ENCODE data around the gene MACROD2.

MACROD2 gene

GRCh38 chr20:15020845-15021244, 1025.5 kb downstream of the MACROD2 start:
- Histone ChIP-seq H3K36me3 (no peaks in the 10 kb centered on the region), H3K4me3 (ENCODE audit: low read depth, low read length) (no peak overlapping the region), H3K27me3 (no peaks in the 10 kb centered on the region), H3K9me3 (no peaks in the 10 kb centered on the region), H3K4me1 (no peaks in the 10 kb centered on the region)
- no peak for TF ChIP-seq CTCF (IDR thresholded peaks at IDR 0.05; ENCODE audit: low read depth, low read length)
- no peak for DNase-seq

DNA sequence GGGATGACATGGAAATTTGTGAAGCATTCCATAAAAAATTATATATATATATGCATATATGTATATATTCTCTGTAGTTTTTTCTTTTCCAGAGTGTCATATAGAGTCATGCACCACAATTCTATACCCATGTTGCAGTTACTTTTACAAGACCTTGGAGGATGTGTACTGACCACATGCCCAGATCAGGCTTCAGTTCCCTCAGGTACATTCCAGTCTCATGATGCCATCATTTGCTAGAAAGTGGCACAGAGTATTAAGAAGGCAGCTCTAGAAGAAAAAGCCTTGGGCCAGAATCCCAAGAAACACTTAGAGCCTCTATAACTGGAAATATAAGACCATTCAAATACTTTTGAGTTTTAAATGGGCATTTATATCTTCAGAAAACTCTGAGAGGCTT, 1027.6 kb downstream of the MACROD2 start:
- H3K4me3 ChIP-seq (ENCODE audit: low read depth, low read length), result no peak overlapping the region
- H3K36me3 ChIP-seq, result no peaks in the 10 kb centered on the region
- no peaks in the 10 kb centered on the region for H3K27me3 ChIP-seq
- H3K9me3 ChIP-seq, result no peaks in the 10 kb centered on the region
- no peak for TF ChIP-seq CTCF (IDR thresholded peaks at IDR 0.05; ENCODE audit: low read depth, low read length)
- peaks cover 10% of the 10 kb centered on the region for H3K4me1 ChIP-seq
- no peak for DNase-seq

DNA sequence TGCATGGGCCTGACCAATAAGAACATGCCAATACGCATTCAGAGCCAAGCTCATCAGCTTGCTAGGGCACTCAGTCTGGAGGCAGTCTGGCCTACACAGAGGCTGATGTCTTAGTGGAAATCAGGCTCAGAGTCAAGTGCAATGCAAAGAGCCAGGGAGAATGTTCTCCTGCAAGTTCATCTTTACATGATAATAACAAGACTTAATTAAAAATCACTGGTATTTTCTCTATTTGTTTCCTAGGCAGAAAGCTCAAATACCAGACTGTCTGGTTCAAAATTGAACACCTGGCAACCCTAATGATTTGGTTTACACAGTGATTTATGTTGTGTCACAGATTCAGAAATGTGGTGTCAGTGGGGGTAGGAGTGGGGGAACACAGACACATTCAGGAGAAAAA, 1031.4 kb downstream of the MACROD2 start:
- Histone ChIP-seq H3K9me3 (no peaks in the 10 kb centered on the region), H3K4me3 (ENCODE audit: low read depth, low read length) (no peak overlapping the region), H3K4me1 (peaks cover 10% of the 10 kb centered on the region), H3K36me3 (no peaks in the 10 kb centered on the region), H3K27me3 (no peaks in the 10 kb centered on the region)
- DNase-seq, result no peak
- no peak for TF ChIP-seq CTCF (IDR thresholded peaks at IDR 0.05; ENCODE audit: low read depth, low read length)

- no peak for TF ChIP-seq CTCF (IDR thresholded peaks at IDR 0.05; ENCODE audit: low read depth, low read length)
- no peaks in the 10 kb centered on the region for H3K36me3 ChIP-seq
- no peak for DNase-seq
- H3K4me3 ChIP-seq (ENCODE audit: low read depth, low read length), result no peak overlapping the region
- no peaks in the 10 kb centered on the region for H3K9me3 ChIP-seq
- peaks cover 10% of the 10 kb centered on the region for H3K4me1 ChIP-seq
- H3K27me3 ChIP-seq, result no peaks in the 10 kb centered on the region
Observed at GRCh38 chr20:15030826-15031225, 1035.5 kb downstream of the MACROD2 start.

DNA sequence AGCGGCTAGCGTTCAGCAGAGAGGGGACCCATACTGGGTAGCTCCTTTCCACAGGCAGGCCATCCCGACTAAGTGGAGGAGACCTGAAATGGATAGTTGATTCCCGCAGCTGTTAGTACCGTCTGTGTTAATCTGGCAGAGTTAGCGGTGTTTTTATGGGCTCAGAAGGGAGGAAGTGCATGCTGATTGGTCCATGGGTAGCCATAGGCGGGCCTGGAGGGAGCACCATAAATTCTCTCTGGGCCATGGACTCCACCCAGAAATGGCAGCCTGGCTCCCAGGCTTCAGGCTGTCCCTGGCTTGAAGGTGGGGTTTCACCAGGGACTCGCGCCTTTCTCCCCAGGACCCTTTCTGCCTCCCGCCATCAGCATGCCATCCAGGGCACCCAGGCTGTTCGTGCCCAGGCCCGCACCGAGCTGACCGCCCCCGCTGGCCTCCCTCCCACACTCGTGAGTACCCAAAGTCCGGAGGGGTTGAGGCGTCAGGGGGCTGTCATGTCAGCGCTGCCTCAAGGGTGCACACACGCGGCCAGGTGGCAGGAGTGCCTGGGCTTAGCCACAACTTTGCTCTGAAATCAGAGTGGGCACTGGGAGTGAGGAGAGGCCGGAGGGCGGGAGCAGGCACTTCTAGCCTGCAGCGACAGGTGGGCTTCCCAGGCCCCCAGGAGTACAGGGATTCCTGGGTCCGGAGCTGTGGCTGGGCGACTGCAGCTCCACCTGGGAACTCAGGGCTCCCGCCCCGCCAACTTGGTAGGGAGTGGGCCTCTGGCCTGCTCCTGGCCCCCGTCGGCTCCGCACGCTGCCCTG, 1036.4 kb downstream of the MACROD2 start:
- Histone ChIP-seq H3K27me3 (no peaks in the 10 kb centered on the region), H3K4me1 (peaks cover 11% of the 10 kb centered on the region), H3K9me3 (no peaks in the 10 kb centered on the region), H3K36me3 (no peaks in the 10 kb centered on the region), H3K4me3 (ENCODE audit: low read depth, low read length) (no peak overlapping the region)
- TF ChIP-seq CTCF (IDR thresholded peaks at IDR 0.05; ENCODE audit: low read depth, low read length), result no peak
- no peak for DNase-seq

DNA sequence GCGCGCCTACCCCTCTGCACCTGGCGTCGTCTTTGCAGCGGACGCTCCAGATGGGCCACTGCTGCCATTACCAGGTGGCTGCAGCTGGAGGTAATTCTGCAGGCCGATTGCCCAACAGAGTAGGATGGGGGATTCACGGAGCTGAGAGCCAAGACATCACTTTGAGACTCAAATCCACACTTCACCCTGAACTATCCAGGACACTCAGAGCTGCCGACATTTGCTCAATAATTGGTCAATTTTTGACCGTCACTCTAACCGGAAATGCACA, 1037.0 kb downstream of the MACROD2 start:
- Histone ChIP-seq H3K4me3 (ENCODE audit: low read depth, low read length) (no peak overlapping the region), H3K36me3 (no peaks in the 10 kb centered on the region), H3K27me3 (no peaks in the 10 kb centered on the region), H3K9me3 (no peaks in the 10 kb centered on the region), H3K4me1 (peaks cover 6% of the 10 kb centered on the region)
- no peak for TF ChIP-seq CTCF (IDR thresholded peaks at IDR 0.05; ENCODE audit: low read depth, low read length)
- DNase-seq, result no peak
